CD14-positive monocyte (primary cell): ENCODE results near the gene ELMOD1. TPM values are rescaled to one million over a fixed set of nuclear protein-coding genes. Genes with fewer than 3 reads are reported as not detected.

ENCODE experiments used
- DNase-seq, 3 donors: peaks; one replicate each; pipeline ENCODE4 v3.0.0-alpha.2; 2011 to 2022
- H2AFZ ChIP-seq: 2 replicates; pipeline ENCODE4 v1.6.0; 2012; ENCODE audit warnings: mild to moderate bottlenecking, low read depth, low read length, inconsistent platforms; ENCODE audit not compliant: insufficient read depth, poor library complexity, severe bottlenecking
- H3K27ac ChIP-seq, 2 donors: 1 replicate in 1 of 2; 2 replicates in 1 of 2; pipeline ENCODE4 v1.5.1; 2012 to 2013; ENCODE audit warnings: low read length in 2 of 2, control low read depth in 1 of 2, inconsistent platforms in 1 of 2, low read depth in 1 of 2, mild to moderate bottlenecking in 1 of 2
- H3K27me3 ChIP-seq, 2 donors: one replicate each; pipeline versions ENCODE4 v1.6.0 to v1.6.1; 2011 to 2013; ENCODE audit warnings: low read length in 2 of 2; ENCODE audit not compliant: control insufficient read depth in 2 of 2, insufficient read depth in 2 of 2
- H3K36me3 ChIP-seq, 2 donors: replicated peaks in 1 of 2; 1 replicate in 1 of 2; 2 replicates in 1 of 2; pipeline versions ENCODE4 v1.5.1 to v1.6.1; 2012 to 2013; ENCODE audit warnings: low read length in 2 of 2, control low read depth in 1 of 2, inconsistent platforms in 1 of 2, mild to moderate bottlenecking in 1 of 2; ENCODE audit not compliant: insufficient read depth in 2 of 2, control insufficient read depth in 1 of 2
- H3K4me1 ChIP-seq, 2 donors: 1 replicate in 1 of 2; 2 replicates in 1 of 2; pipeline versions ENCODE4 v1.5.1 to v1.6.1; 2012 to 2013; ENCODE audit warnings: low read length in 2 of 2, control low read depth in 1 of 2, inconsistent platforms in 1 of 2, mild to moderate bottlenecking in 1 of 2, moderate library complexity in 1 of 2; ENCODE audit not compliant: insufficient read depth in 2 of 2, control insufficient read depth in 1 of 2
- H3K4me2 ChIP-seq: replicated peaks from 2 replicates; pipeline ENCODE3; 2012; ENCODE audit warnings: low read length, moderate library complexity, mild to moderate bottlenecking; ENCODE audit not compliant: poor library complexity, severe bottlenecking; ENCODE audit errors: extremely low read depth
- H3K4me3 ChIP-seq, 3 experiments: fragments of 200-600 bp in 1 of 3; sonication (generic) in 1 of 3; replicated peaks in 1 of 3; 1 replicate in 2 of 3; 2 replicates in 1 of 3; pipeline ENCODE4 v1.5.1; 2011 to 2013; ENCODE audit warnings: low read length in 3 of 3, mild to moderate bottlenecking in 3 of 3, control low read depth in 2 of 3, low read depth in 2 of 3, inconsistent platforms in 1 of 3, moderate library complexity in 1 of 3
- H3K79me2 ChIP-seq: 2 replicates; pipeline ENCODE4 v1.6.0; 2012; ENCODE audit warnings: mild to moderate bottlenecking, control low read depth, inconsistent platforms, low read length, moderate library complexity; ENCODE audit not compliant: insufficient read depth
- H3K9ac ChIP-seq: 2 replicates; pipeline ENCODE4 v1.6.0; 2017; ENCODE audit warnings: low read length, mild to moderate bottlenecking; ENCODE audit not compliant: insufficient read depth, poor library complexity, severe bottlenecking
- H3K9me3 ChIP-seq, 2 donors: replicated peaks in 1 of 2; 1 replicate in 1 of 2; 2 replicates in 1 of 2; pipeline versions ENCODE4 v1.5.1 to v1.6.1; 2012 to 2013; ENCODE audit warnings: low read length in 2 of 2, control low read depth in 1 of 2; ENCODE audit not compliant: control insufficient read depth in 1 of 2, insufficient read depth in 1 of 2
- H4K20me1 ChIP-seq: 2 replicates; pipeline ENCODE4 v1.6.0; 2012; ENCODE audit warnings: mild to moderate bottlenecking, low read length, control low read depth, moderate library complexity; ENCODE audit not compliant: insufficient read depth
- H3K27ac Mint-ChIP-seq, 7 donors: one replicate each; pipeline ENCODE4 v1.8.0; 2020; ENCODE audit warnings: mild to moderate bottlenecking in 7 of 7, mixed read lengths in 7 of 7, moderate library complexity in 6 of 7, inconsistent platforms in 2 of 7
- H3K27me3 Mint-ChIP-seq, 3 donors: one replicate each; pipeline ENCODE4 v1.8.0; 2021 to 2022; ENCODE audit warnings: low read depth in 3 of 3, mild to moderate bottlenecking in 3 of 3, mixed read lengths in 3 of 3, moderate library complexity in 3 of 3, inconsistent platforms in 1 of 3
- H3K36me3 Mint-ChIP-seq, 2 donors: one replicate each; pipeline ENCODE4 v1.8.0; 2020; ENCODE audit warnings: mixed read lengths in 2 of 2, inconsistent platforms in 1 of 2, mild to moderate bottlenecking in 1 of 2
- H3K4me1 Mint-ChIP-seq: one replicate; pipeline ENCODE4 v1.8.0; 2020; ENCODE audit warnings: mild to moderate bottlenecking, mixed read lengths
- H3K4me3 Mint-ChIP-seq, 2 donors: one replicate each; pipeline ENCODE4 v1.8.0; 2020; ENCODE audit warnings: mild to moderate bottlenecking in 2 of 2, mixed read lengths in 2 of 2, moderate library complexity in 1 of 2
- H3K9me3 Mint-ChIP-seq, 7 donors: one replicate each; pipeline ENCODE4 v1.8.0; 2020 to 2022; ENCODE audit warnings: mixed read lengths in 7 of 7, mild to moderate bottlenecking in 6 of 7, moderate library complexity in 6 of 7, inconsistent platforms in 2 of 7
- CTCF ChIP-seq: fragments of 200-600 bp; IDR thresholded peaks from one replicate; pipeline ENCODE4 v1.8.0; 2022; ENCODE audit warnings: antibody characterized with exemption, mild to moderate bottlenecking
- WGBS: methylation state at CpG from one replicate; pipeline ENCODE4 v1.1.5; 2013; ENCODE audit warnings: missing lambda C conversion rate; ENCODE audit not compliant: insufficient coverage; 5-methylcytosine and 5-hydroxymethylcytosine counted together
- intact Hi-C, 2 donors: fragments of 100-400 bp; cut with micrococcal nuclease; formaldehyde crosslinking; loops; one replicate each; pipeline versions ENCODE4 v1.15.0 to v1.15.1; 2023
- polyA plus RNA-seq, 3 donors: library from polyadenylated mRNA; depleted of rRNA in 1 of 3; unstranded in 2 of 3; stranded (reverse) in 1 of 3; fragments of 300-500 nt in 2 of 3; fragments of >200 nt in 1 of 3; fragmentation: Illumina TruSeq in 2 of 3; gene quantifications; 1 replicate in 2 of 3; 2 replicates in 1 of 3; pipeline ENCODE4 v1.2.3, GENCODE V29; 2012 to 2021

Gene ELMOD1
- polyA plus RNA-seq, 3 donors = not detected

- WGBS = 79% methylated on average over 2 of the region's 5 CpGs
- no peak overlapping the region for H3K27ac ChIP-seq
- intact Hi-C loops = no loop called here
- Mint-ChIP-seq H3K4me3 (peak overlapping the region in 1 of 2 donors; percentile 3), H3K36me3 (peaks cover 3 to 5% of the 10 kb centered on the region in 2 donors), H3K27me3 (peaks cover 60 to 66% (median 61%) of the 10 kb centered on the region in 3 donors), H3K4me1 (peaks cover 16% of the 10 kb centered on the region), H3K9me3 (peaks cover 0 to 23% (median 10%) of the 10 kb centered on the region in 7 donors), H3K27ac (no peak overlapping the region)
- H2AFZ ChIP-seq = no peak overlapping the region
- H3K9ac ChIP-seq = no peak overlapping the region
- H3K27me3 ChIP-seq = peaks cover 62 to 68% of the 10 kb centered on the region in 2 donors
- H3K79me2 ChIP-seq = no peaks in the 10 kb centered on the region
- no peaks in the 10 kb centered on the region for H4K20me1 ChIP-seq
- H3K36me3 ChIP-seq = no peaks in the 10 kb centered on the region
- no peak for TF ChIP-seq CTCF
- peaks cover 0 to 12% of the 10 kb centered on the region in 2 donors for H3K9me3 ChIP-seq
- peaks cover 11 to 12% of the 10 kb centered on the region in 2 donors for H3K4me1 ChIP-seq
- no peak overlapping the region for H3K4me2 ChIP-seq
- no peak overlapping the region for H3K4me3 ChIP-seq
- DNase-seq = no peak
These were observed 3.5 kb upstream of the ELMOD1 start for GRCh38 chr11:107587306-107587979.

GRCh38 chr11:107591378-107592230 lies 657 bp downstream of the ELMOD1 start:
- peaks cover 11 to 12% of the 10 kb centered on the region in 2 donors for H3K4me1 ChIP-seq
- H3K36me3 ChIP-seq = no peaks in the 10 kb centered on the region
- H3K9me3 ChIP-seq = peaks cover 0 to 25% of the 10 kb centered on the region in 2 donors
- Mint-ChIP-seq H3K9me3 (peaks cover 0 to 23% (median 10%) of the 10 kb centered on the region in 7 donors), H3K4me1 (peaks cover 16% of the 10 kb centered on the region), H3K27ac (no peak overlapping the region), H3K36me3 (peaks cover 3 to 5% of the 10 kb centered on the region in 2 donors), H3K27me3 (peaks cover 78 to 84% (median 80%) of the 10 kb centered on the region in 3 donors), H3K4me3 (peak overlapping the region; percentile 70 to 89)
- 2% methylated on average over 43 of the region's 49 CpGs for WGBS
- peak overlapping the region; percentile 21 for H2AFZ ChIP-seq
- DNase-seq = no peak
- intact Hi-C loops = no loop called here
- peak overlapping the region in 1 of 3 experiments; percentile 47 for H3K4me3 ChIP-seq
- H4K20me1 ChIP-seq = no peaks in the 10 kb centered on the region
- H3K79me2 ChIP-seq = no peaks in the 10 kb centered on the region
- H3K27me3 ChIP-seq = peaks cover 79 to 94% of the 10 kb centered on the region in 2 donors
- TF ChIP-seq CTCF = no peak
- peak overlapping the region; percentile 52 for H3K4me2 ChIP-seq
- no peak overlapping the region for H3K27ac ChIP-seq
- H3K9ac ChIP-seq = no peak overlapping the region
